RWPE1 (cell line): ENCODE measurements around the gene ITPKB.

Experiments
- CTCF ChIA-PET: fragments of 350-600 bp; sonication (Branson Sonifier 250); formaldehyde crosslinking; extraction: SDS; loops from one replicate; lab custom pipeline; 2021; lab: Yijun Ruan, JAX
- POLR2A ChIA-PET: fragments of 400-600 bp; formaldehyde crosslinking; extraction: SDS; loops from one replicate; lab custom pipeline; 2020; ENCODE audit warnings: antibody characterized with exemption; ENCODE audit not compliant: low non-redundant PET; lab: Yijun Ruan, JAX
- DNase-seq: peaks from one replicate; pipeline ENCODE4 v3.0.0; 2012; ENCODE audit warnings: low spot score
- H3K27ac ChIP-seq: fragments of 450-650 bp; 2 replicates; pipeline ENCODE4 v1.5.1; 2017
- TF ChIP-seq, protein P1 (sequence below): fragments of 450-650 bp; conservative IDR thresholded peaks from 2 replicates; pipeline ENCODE4 v1.5.1; 2017; ENCODE audit warnings: low read depth, mild to moderate bottlenecking

Gene ITPKB

DNA sequence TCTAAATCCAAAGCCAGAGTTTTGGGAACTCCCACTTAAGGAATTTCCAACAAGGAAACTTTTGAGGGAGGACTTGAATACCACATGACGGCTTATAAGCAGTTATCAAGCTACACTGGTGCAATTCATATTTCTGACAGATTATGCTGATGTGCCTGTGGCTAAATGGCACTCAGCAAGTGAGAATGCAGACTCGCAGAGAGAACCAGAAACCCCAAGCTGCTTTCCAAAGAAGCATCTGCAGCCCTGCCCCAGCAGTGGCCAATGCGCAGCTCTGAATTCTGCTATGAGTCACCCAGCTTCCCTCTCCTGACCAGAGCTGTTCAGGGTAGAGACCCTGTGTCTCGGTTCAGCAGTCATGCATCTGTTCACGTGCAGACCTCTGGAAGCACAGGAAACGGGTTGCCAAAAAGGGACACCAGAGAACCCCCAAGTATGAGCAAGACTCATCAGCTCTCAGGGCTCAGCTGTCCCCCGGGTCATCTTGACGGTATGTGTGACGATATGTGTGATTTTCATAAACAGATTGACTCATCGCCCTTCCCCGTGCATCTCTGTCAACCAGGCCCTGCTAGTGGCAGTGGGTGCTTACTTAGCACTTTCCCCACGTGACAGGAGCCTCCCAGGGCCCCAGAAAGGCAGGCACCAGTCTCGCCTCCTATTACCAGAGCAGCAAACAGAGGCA is 76.3 kb downstream of the ITPKB start:
- ChIA-PET POLR2A (interaction anchor here (0.6 kb wide), 1 partner anchor 152 kb away, joined by 3 read pairs; no protein-coding TSS in a partner anchor), CTCF (interaction anchor here (2.8 kb wide), 1 partner anchor 11 kb away, joined by 8 read pairs; no protein-coding TSS in a partner anchor)
- TF ChIP-seq, protein P1, sequence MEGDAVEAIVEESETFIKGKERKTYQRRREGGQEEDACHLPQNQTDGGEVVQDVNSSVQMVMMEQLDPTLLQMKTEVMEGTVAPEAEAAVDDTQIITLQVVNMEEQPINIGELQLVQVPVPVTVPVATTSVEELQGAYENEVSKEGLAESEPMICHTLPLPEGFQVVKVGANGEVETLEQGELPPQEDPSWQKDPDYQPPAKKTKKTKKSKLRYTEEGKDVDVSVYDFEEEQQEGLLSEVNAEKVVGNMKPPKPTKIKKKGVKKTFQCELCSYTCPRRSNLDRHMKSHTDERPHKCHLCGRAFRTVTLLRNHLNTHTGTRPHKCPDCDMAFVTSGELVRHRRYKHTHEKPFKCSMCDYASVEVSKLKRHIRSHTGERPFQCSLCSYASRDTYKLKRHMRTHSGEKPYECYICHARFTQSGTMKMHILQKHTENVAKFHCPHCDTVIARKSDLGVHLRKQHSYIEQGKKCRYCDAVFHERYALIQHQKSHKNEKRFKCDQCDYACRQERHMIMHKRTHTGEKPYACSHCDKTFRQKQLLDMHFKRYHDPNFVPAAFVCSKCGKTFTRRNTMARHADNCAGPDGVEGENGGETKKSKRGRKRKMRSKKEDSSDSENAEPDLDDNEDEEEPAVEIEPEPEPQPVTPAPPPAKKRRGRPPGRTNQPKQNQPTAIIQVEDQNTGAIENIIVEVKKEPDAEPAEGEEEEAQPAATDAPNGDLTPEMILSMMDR, result no peak
- H3K27ac ChIP-seq, result peak overlapping the region; percentile 86
- peak; percentile 92 for DNase-seq

DNA sequence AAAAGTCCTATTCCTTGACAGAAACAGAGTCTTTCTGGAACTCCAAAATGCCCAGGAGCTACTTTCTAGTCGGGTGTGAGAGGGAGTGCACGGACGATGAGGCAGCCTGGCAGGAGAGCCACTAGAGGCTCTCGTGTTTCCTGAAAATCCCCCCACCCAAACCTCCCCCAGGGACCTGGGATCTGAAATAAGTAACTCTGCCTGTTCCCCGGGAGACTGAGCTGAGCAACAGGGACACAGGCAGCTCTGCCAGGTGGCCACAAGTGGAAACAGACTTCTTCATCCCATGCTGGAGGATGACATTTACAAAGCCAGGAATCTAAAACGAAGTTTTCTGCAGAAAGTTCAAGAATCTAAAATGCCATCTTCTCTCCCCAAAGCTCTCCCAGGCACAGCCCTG is 77.1 kb downstream of the ITPKB start:
- no peak for DNase-seq
- ChIA-PET POLR2A (no interaction called here), CTCF (interaction anchor here (0.6 to 2.8 kb wide), 4 partner anchors 10 to 99 kb away, joined by 4 to 8 read pairs (median 4); no protein-coding TSS in a partner anchor)
- TF ChIP-seq, protein P1, result no peak
- peak overlapping the region; percentile 59 for H3K27ac ChIP-seq

DNA sequence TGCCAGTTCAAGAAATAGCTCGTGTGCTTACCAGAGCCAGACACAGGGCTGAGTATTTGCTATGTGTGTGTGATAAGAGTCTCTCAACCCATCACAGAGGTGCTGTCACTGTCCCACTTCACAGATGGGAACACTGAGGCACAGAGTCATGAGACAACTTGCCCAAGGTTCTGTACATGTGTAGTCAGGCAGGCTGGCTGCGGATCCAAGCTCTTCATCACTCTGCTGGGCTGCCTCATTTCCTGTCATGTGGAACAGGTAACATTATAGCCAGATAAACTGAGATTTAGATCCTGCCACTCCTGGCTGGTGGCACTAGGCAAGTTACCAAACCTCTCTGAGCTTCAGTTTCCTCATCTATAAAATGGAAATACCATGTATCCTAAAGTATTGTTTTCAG is 77.8 kb downstream of the ITPKB start:
- H3K27ac ChIP-seq, result no peak overlapping the region
- TF ChIP-seq, protein P1, result no peak
- ChIA-PET CTCF (interaction anchor here (0.7 to 2.8 kb wide), 3 partner anchors 10 to 99 kb away, joined by 3 to 8 read pairs (median 4); no protein-coding TSS in a partner anchor), POLR2A (no interaction called here)
- no peak for DNase-seq

DNA sequence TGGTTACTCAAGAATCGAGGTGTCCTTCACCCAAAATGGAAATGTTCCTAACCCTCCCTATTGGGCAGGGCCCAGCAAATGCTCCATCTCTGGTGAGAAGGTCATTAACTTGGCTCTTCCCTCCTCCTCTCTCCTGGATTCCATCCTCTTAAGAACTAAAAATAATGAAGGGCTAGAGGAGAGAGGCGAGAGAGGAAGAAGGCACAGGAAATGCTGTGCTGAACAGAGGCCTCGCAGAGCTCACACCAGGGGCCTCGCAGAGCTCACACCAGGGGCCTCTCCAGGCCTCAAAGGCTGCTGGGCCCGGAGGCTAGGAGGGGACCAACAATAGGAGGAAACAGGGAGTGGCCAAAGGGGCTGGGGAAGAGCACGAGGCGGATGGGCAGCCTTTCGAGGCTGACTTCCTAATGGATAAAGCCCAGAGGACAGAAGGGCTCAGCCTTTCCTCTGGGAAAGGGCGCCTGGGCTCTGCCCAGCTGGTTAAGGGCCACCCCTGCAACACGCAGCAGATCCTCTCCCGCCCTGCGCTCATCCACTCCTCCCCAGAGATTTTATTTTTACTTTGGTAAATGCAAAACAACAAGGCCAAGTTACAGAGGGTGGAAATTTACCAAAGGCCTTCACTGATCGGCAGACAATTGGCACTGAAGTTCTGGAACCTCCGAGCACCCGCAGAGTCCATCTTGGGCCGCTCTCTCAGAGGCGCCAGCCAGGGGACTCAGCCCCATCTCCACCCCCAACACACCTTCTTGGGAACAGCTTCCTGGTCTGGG is 78.5 kb downstream of the ITPKB start:
- POLR2A ChIA-PET, result no interaction called here
- TF ChIP-seq, protein P1, result no peak
- no peak overlapping the region for H3K27ac ChIP-seq

DNA sequence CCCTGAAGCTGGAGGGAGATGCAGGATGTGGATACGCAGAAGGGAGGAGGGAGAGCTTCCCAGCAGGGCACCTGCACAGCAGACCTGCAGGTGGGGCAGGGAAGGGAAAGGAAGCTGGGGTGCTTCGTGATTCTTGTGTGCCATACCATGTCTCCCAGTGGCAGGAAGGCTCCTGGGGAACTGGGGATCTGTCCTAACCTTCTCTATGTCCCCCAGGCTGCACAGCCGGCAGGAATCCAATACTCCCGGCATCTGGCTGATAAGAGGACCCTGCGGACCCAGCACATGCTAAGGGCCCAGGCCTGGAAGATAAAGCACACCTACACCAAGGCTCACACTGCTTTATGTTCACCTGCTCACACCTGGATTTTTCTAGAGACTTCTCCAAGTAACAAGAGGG is 79.4 kb downstream of the ITPKB start:
- CTCF ChIA-PET, result interaction anchor here (0.7 kb wide), 1 partner anchor 203 kb away, joined by 5 read pairs; no protein-coding TSS in a partner anchor
- H3K27ac ChIP-seq, result no peak overlapping the region

More for the DNA sequence above, 78.5 kb downstream of the ITPKB start:
- no peak for DNase-seq
- CTCF ChIA-PET, result interaction anchor here (0.7 to 2.8 kb wide), 2 partner anchors 9 to 100 kb away, joined by 3 to 8 read pairs; no protein-coding TSS in a partner anchor

DNA sequence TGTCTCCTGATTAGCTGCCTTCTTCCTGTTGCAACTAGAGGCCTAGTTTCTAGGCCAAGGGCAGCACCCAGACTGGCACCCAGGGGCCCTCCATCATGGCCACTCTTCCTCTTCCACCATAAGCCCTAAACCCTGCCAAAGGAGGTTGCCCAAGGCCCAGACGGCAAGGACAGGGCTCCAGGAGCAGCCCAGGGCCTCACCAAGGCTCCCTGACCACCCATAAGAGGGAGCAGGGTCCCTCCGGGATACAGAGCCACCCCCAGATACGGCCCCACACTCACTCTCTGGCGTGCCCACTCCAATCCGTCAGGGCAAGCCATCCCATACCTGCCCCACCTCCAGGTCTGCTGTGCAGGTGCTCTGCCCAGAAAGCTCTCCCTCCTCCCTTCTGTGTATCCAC is 79.9 kb downstream of the ITPKB start:
- POLR2A ChIA-PET, result no interaction called here
- DNase-seq, result no peak
- CTCF ChIA-PET, result interaction anchor here (0.5 to 1.1 kb wide), 3 partner anchors 9 to 259 kb away, joined by 3 to 5 read pairs (median 3); no protein-coding TSS in a partner anchor
- TF ChIP-seq, protein P1, result no peak
- H3K27ac ChIP-seq, result peak overlapping the region; percentile 68

More for the DNA sequence above, 79.4 kb downstream of the ITPKB start:
- TF ChIP-seq, protein P1, result no peak
- DNase-seq, result no peak
- POLR2A ChIA-PET, result no interaction called here
